Gastrocnemius medialis (tissue), 4 donors: ENCODE results near the gene TUBGCP3.

Experiments used
- CTCF ChIP-seq, 5 experiments: fragments of 450-650 bp in 3 of 5; fragments of 200-600 bp in 2 of 5; sonication (generic) in 2 of 5; IDR thresholded peaks in 4 of 5; conservative IDR thresholded peaks in 1 of 5; 1 replicate in 4 of 5; 2 replicates in 1 of 5; pipeline ENCODE4 v1.5.1; 2016 to 2019; ENCODE audit warnings: antibody characterized with exemption in 5 of 5, mild to moderate bottlenecking in 3 of 5, moderate library complexity in 3 of 5
- POLR2A ChIP-seq, 2 donors: fragments of 450-650 bp; IDR thresholded peaks; one replicate each; pipeline ENCODE4 v1.6.1; 2017; ENCODE audit warnings: antibody characterized with exemption in 2 of 2, mild to moderate bottlenecking in 2 of 2, moderate library complexity in 2 of 2

GRCh38 chr13:112545856-112546255, 42.1 kb downstream of the TUBGCP3 start:
- no peak for TF ChIP-seq CTCF (IDR thresholded peaks at IDR 0.05 in 4 of 5, conservative IDR thresholded peaks at IDR 0.05 in 1 of 5)
- TF ChIP-seq POLR2A (IDR thresholded peaks at IDR 0.05), result no peak
